DMS114 treated with DMSO at 0.1 percent for 48 hours (cell line): Measurements from ENCODE around the gene OR7C1.
"Not testable (repeated sequence)": the region's sequence is repeated elsewhere in the genome, so short reads cannot be mapped to it uniquely, and the experiment has no call there.

Experiments used
- DNase-seq: peaks from one replicate; lab custom pipeline; 2025; ENCODE audit not compliant: unreplicated experiment; lab: John Stamatoyannopoulos, UW

OR7C1 gene

DNA sequence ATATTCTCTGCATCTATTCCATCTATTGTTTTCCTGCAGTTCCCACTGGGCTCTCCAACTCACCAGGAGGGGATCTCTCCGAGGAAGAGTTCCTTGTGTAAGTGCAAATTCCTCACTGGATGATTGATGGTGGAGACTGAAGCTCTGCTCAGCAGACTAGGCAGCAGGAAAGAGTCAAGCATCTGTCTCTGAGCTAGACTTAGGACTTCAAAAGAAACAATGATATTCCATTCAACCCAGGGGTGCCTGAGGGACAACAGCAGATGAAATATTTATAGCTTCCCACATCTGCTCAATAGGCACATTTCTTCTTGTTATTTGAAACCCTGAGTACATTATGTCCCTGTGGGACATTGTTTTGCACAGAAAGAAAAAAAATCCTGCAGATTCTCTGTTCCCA lies at the start of gene OR7C1, which contains the start of gene OR7A5:
TSS of gene OR7C1 (minus strand) at position 175 of the 400 bp plus-strand sequence. CDS start 35,049 bp downstream, outside the sequence.
TSS of gene OR7A5 (minus strand) at position 175 of the 400 bp plus-strand sequence. CDS start 6,944 bp downstream, outside the sequence.
- no peak for DNase-seq

DNA sequence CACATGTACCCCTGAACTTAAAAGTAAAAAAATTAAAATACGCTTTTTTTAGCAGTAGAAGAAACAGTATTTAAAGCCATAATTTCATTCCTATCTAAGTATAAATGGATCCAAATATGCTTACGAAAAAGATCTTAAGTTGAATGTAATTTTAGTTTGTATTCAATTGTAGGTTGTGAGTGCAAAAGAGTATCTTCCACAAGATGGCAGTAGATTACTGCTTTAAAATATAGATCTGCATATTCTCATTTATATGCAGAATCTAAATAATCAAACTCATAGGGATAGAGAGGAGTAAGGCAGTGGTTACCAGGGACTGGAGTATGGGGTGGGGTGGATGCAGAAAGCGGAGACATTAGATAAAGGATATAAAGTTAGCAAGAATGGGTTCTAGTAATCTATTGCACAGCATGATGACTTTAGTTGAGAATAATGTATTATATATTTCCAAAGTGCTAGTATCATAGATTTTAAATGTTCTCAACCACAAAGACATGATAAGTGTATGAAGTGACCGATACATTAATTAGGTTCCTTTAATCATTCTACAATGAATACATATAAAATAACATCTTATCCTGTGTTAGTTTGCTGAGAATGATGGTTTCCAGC lies 36.7 kb upstream of the OR7C1 start:
- DNase-seq: peak; percentile 5

DNA sequence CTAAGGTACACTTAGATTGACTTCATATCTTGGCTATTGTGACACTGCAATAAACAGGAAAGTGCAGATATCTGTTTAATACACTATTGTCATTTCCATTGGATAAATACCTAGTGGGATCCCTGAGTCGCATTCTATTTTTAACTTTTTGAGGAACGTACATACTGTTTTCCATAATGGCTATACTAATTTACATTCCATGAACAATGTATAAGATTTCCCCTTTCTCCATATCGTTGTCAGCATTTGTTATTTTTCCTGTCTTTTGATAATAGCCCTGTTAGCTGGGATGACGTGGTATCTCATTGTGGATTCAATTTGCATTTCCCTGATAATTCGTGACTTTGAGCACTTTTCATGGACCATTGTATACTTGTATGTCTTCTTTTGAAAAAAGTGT lies 33.5 kb upstream of the OR7C1 start:
- DNase-seq: no peak

DNA sequence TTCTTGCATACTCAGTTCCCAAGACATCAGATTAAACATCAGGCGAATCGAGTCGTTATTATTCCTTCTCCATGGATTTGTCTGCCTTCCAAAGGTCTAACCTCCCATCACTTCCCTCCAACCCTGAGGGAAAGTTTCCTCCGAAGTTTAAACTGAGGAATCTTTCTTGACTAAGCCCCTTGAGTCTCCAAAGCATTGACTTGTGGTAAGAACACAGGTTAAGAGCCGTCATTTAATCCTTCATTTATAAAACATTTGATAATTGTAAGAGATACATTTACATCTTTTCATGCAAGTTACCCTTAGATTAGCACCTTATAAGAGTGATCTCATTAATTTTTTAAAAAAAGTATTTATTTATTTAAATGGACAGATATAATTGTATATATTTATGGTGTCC lies 13.8 kb upstream of the OR7C1 start, which contains the start of gene OR7A10:
TSS of gene OR7A10 (minus strand) at position 101 of the 400 bp plus-strand sequence. CDS start 7,045 bp downstream, outside the sequence.
- DNase-seq: no peak

DNA sequence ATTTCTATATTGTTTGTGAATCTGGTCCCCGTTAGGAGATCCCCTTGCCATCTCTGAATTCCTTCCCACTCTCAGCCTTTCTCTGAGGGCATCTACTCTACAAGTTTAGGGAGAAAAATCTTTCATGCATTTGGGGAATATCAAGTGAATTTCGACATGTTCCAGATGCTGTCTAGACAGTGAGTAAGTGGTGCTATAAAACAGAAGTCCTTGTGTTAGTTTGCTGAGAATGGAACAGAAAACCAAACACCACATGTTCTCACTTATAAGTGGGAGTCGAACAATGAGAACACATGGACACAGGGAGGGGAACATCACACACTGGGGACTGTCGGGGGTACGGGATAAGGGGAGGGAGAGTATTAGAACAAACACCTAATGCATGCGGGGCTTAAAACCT lies 8.6 kb upstream of the OR7C1 start:
- no peak for DNase-seq

- no peak for DNase-seq
These were observed 8.2 kb upstream of the OR7C1 start for GRCh38 chr19:14843169-14843568.

DNA sequence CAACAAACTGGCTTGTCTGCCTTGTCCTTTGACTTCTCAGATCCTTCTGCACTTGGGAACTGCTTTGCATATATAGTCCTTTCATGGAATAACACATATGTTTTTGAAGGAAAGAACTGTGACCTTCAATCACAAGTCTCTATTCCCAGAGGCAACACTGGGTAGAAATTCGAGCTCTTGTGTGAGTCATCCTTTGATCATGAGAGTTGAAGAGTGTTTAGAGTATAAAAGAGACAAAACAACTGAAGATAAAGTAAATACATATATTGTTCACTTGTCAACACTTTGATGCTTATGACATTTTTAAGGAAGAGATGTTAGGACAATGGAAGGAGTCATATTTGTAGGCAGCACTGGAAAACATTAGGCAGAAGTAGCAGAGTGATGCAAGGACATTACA lies 5.2 kb upstream of the OR7C1 start:
- DNase-seq: no peak

DNA sequence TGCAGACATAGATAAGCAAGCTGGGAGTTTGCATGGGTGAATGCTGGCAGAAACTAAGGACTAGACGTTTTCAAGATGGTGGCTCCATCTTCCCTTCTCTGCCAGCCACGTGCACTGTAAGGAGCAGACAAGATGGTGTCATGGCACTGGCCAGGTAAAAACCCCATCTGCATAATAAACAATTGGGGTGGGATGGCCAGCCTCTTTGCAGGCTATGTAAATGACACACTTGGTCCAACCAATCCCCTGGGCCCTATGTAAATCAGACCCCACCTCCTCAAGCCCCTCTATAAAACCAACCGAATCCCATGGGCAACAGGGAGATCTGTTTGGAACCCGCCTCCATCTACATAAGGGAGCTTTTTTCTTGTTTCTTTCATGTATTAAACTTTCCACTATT lies 2.4 kb upstream of the OR7C1 start:
- no peak for DNase-seq

- DNase-seq: no peak
These were observed 4.3 kb downstream of the OR7C1 start for GRCh38 chr19:14830702-14831101.

DNA sequence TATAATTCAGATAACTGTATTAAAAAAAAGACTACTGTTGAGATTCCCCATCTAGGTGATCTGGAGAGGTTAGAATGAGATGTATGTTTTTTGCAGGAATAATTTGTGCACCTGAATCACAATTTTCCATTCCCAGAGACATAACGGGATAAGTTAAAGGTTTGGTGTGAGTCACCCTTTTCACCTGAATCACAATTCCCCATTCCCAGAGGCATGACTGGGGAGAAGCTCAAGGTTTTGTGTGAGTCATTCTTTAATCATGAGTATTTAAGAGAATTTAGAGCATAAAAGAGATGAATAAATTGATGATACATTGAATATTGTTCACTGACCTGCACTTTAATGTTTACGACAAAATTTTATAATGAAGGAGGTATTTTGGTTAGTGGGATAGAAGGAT lies 9.0 kb downstream of the OR7C1 start:
- no peak for DNase-seq

- DNase-seq: no peak
These were observed 13.0 kb downstream of the OR7C1 start for GRCh38 chr19:14821937-14822336.

GRCh38 chr19:14818588-14818987 lies 16.4 kb downstream of the OR7C1 start:
- DNase-seq: no peak

DNA sequence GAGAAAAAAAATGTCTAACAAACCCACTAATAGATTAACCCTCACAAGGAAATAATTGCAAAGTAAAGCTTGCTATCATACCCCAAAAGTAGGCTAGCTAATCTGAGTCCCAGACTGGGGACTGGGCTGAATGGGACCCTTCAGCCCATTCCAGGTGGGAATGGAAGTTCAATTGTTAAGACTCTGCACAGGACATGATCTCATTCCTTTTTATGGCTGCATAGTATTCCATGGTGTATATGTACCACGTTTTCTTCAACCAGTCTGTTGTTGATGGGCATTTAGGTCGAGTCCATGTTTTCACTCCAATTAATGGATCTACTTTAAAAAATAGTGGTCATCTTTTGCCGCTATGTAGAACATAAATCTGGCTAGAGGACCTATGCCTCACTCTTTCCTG lies 17.9 kb downstream of the OR7C1 start:
- DNase-seq: no peak

GRCh38 chr19:14814982-14815652 lies 19.9 kb downstream of the OR7C1 start:
- DNase-seq: no peak

- no peak for DNase-seq
These were observed 25.5 kb downstream of the OR7C1 start for GRCh38 chr19:14809272-14810057.

- no peak for DNase-seq
These were observed 30.2 kb downstream of the OR7C1 start for GRCh38 chr19:14804765-14805164.

- no peak for DNase-seq
These were observed 36.2 kb downstream of the OR7C1 start for GRCh38 chr19:14798760-14799159.

DNA sequence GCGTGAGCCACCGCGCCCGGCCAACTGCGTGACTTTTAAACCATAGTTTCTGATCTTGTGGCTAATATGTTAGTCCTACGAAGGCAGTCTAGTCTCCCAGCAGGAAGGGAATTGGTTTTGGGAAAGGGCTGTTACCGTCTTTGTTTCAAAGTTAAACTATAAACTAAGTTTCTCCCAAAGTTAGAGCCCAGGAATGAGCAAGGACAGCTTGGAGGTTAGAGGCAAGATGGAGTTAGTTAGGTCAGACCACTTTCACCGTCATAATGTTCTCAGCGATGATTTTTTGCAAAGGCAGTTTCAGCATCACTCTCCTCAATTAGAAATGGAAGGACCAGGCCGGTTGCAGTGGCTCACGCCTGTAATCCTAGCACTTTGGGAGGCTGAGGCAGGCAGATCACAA lies 39.0 kb downstream of the OR7C1 start:
- DNase-seq: no peak

- DNase-seq: no peak
These were observed 39.8 kb downstream of the OR7C1 start for GRCh38 chr19:14795078-14795721.

- DNase-seq: not testable (repeated sequence)
These were observed 42.7 kb downstream of the OR7C1 start for GRCh38 chr19:14792250-14792649.

DNA sequence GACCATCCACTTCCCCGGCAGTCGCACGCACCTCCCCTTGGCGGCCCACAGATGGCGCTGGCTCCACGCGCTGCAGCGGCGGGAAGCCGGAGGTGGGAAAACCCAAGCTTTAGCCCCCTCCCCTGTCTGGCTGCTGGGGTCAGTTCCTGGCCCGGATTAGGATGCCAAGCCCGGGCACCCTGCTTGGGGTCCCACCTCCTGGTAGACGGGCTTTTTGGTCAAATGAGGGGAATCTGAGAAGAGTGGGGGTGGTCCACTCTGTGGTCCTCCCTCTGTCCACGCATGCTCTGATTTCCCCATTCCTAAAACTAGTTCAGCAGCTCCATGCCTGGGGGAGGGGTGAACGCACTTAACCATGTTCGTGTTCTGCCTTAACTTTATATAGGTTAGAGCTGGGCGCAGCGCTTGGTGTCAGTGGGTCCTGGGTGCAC lies 48.5 kb downstream of the OR7C1 start:
- peak; percentile 28 for DNase-seq
